Measurements from ENCODE around the gene PRR12. TPM values are rescaled to one million over a fixed set of nuclear protein-coding genes. Genes with fewer than 3 reads are reported as not detected.
A peak's percentile ranks its signal among the peaks of the same experiment; 100 is the strongest.

The PRR12 gene
- total RNA-seq, 1 experiment from 2014 or later: 40.4 TPM

DNA sequence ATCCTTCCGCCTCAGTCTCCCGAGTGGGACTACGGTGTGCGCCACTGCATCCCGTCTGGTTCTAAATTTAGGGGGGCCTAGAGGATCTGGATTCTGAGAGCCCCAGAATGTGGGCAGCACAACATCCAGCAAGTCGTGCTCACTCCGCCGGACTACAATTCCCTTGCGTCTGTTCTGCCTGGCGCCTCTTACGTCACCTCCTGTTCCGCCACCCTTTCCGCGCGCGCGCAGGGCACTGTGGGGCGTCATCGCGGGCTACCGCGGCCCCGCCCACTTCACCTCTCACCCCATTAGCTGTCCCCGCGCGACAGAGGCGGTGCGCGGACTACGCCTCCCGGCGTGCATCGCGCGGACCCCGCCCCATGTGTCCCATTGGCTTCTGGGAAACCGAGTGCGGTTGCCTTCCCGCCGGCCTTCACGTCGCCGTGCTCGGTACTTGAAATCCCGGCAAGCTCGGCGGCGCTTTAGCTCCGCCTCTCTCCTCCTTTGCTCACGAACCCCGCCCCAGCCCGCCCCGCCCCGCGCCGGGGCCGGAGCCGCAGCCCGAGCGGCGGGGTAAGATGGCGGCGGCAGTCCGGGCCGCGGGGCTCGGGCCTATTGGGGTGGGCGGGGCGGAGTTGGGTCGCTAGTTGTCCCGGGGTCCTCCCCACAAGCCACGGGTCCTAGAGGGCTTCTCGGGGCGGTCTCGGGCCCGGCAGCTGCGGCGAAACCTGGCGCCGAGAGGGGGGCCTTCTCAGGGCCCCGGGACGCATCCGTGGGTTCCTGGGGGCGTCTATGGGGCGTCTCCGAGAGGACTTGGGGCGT is 50.9 kb downstream of the PRR12 start, which contains the start of gene SCAF1:
Gene SCAF1, plus strand, starts transcription at position 522 of the 804 bp plus-strand sequence. CDS start 2,818 bp downstream, outside the sequence.
- Histone ChIP-seq H2AFZ (peak within 1 kb of the TSS; percentile 84), H3K4me1 (replicated peaks; ENCODE audit: insufficient read depth) (peaks cover 37% of the 10 kb centered on the region), H3K27ac (peak within 1 kb of the TSS; percentile 100), H3K4me3 (peak within 1 kb of the TSS; percentile 97), H3K4me2 (peak within 1 kb of the TSS; percentile 99), H3K79me2 (ENCODE audit: low read depth) (peaks cover 52% of the 10 kb centered on the region), H3K27me3 (ENCODE audit: insufficient read depth, low read depth) (no peaks in the 10 kb centered on the region), H3F3A (ENCODE audit: insufficient read depth, low read depth) (peaks cover 15% of the 10 kb centered on the region), H3K9me2 (ENCODE audit: insufficient read depth) (no peaks in the 10 kb centered on the region), H4K20me1 (ENCODE audit: insufficient read depth) (peaks cover 21% of the 10 kb centered on the region), H3K36me3 (ENCODE audit: low read depth) (peaks cover 11% of the 10 kb centered on the region), H3K9me3 (ENCODE audit: insufficient read depth, low read depth) (no peaks in the 10 kb centered on the region)
- CTCF ChIA-PET: interaction anchor here (0.6 to 1.1 kb wide), 2 partner anchors 66 to 72 kb away, joined by 3 read pairs; no protein-coding TSS in a partner anchor
- DNase-seq: peak; percentile 96 to 100
- intact Hi-C loops (cut with micrococcal nuclease; ENCODE audit: unreplicated experiment): loop anchor here (1.0 to 10.0 kb wide), 7 partner anchors 22 to 770 kb away; partner anchors contain the start of genes AKT1S1, ALDH16A1, GYS1 and NOSIP
- no TSS peak for BruUV-seq (replicated peaks)
- TF ChIP-seq EZH2 (IDR thresholded peaks at IDR 0.05; ENCODE audit: low read depth): no peak
- TF ChIP-seq, protein P1, sequence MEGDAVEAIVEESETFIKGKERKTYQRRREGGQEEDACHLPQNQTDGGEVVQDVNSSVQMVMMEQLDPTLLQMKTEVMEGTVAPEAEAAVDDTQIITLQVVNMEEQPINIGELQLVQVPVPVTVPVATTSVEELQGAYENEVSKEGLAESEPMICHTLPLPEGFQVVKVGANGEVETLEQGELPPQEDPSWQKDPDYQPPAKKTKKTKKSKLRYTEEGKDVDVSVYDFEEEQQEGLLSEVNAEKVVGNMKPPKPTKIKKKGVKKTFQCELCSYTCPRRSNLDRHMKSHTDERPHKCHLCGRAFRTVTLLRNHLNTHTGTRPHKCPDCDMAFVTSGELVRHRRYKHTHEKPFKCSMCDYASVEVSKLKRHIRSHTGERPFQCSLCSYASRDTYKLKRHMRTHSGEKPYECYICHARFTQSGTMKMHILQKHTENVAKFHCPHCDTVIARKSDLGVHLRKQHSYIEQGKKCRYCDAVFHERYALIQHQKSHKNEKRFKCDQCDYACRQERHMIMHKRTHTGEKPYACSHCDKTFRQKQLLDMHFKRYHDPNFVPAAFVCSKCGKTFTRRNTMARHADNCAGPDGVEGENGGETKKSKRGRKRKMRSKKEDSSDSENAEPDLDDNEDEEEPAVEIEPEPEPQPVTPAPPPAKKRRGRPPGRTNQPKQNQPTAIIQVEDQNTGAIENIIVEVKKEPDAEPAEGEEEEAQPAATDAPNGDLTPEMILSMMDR (conservative IDR thresholded peaks at IDR 0.05): no peak
- POLR2A ChIA-PET (ENCODE audit: unreplicated experiment): interaction anchor here (0.5 to 2.4 kb wide), 17 partner anchors 16 to 1255 kb away, joined by 3 to 25 read pairs (median 5); partner anchors contain the start of genes IRF3 and NOSIP

DNA sequence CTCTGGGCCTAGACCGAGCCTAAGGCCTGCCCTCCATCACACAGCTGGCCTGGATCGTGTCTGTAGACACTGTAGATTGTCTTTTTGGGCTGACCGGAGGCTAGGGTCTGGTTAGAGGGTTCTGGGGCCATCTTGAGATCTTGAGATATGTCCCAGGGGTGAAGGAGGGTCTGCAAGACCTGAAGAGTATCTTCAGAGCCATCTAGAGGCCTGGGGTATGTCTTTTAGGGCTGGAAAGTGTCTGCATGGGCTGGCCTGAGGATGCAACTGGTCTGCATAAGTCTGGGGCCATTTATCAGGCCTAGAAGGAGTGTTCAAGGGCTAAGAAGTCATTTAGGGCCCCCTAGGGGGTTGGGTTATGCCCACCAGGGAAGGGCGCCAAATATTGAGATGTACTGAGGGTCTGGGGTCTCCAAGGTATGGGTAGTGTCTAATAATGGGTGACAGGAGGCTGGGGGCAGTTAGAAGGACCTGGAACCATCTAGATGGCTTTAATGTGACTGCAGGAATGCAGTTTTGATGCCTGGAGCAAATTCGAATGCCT is 51.6 kb downstream of the PRR12 start:
- peak overlapping the region; percentile 84 for H2AFZ ChIP-seq
- peak overlapping the region; percentile 97 for H3K4me3 ChIP-seq
- TF ChIP-seq, protein P1 (conservative IDR thresholded peaks at IDR 0.05): no peak
- no peak for TF ChIP-seq EZH2 (IDR thresholded peaks at IDR 0.05; ENCODE audit: low read depth)
- H3K27ac ChIP-seq: peak overlapping the region; percentile 65
- peaks cover 37% of the 10 kb centered on the region for H3K4me1 ChIP-seq (replicated peaks; ENCODE audit: insufficient read depth)
- no peaks in the 10 kb centered on the region for H3K9me3 ChIP-seq (ENCODE audit: insufficient read depth, low read depth)
- no peaks in the 10 kb centered on the region for H3K27me3 ChIP-seq (ENCODE audit: insufficient read depth, low read depth)
- POLR2A ChIA-PET (ENCODE audit: unreplicated experiment): interaction anchor here (0.6 to 2.4 kb wide), 9 partner anchors 15 to 1254 kb away, joined by 3 to 25 read pairs (median 6); partner anchors contain the start of gene IRF3
- BruUV-seq (replicated peaks): TSS peak; percentile 0
- H3K36me3 ChIP-seq (ENCODE audit: low read depth): peaks cover 11% of the 10 kb centered on the region
- peaks cover 58% of the 10 kb centered on the region for H3K79me2 ChIP-seq (ENCODE audit: low read depth)
- intact Hi-C loops (cut with micrococcal nuclease; ENCODE audit: unreplicated experiment): loop anchor here (1.0 to 10.0 kb wide), 3 partner anchors 22 to 770 kb away; partner anchors contain the start of genes GYS1, PPP1R15A and RUVBL2
- peaks cover 26% of the 10 kb centered on the region for H4K20me1 ChIP-seq (ENCODE audit: insufficient read depth)
- DNase-seq: no peak
- CTCF ChIA-PET: interaction anchor here (1.1 kb wide), 1 partner anchor 72 kb away, joined by 3 read pairs; no protein-coding TSS in a partner anchor
- H3K4me2 ChIP-seq: peak overlapping the region; percentile 99
- H3F3A ChIP-seq (ENCODE audit: insufficient read depth, low read depth): peaks cover 21% of the 10 kb centered on the region
- no peaks in the 10 kb centered on the region for H3K9me2 ChIP-seq (ENCODE audit: insufficient read depth)

DNA sequence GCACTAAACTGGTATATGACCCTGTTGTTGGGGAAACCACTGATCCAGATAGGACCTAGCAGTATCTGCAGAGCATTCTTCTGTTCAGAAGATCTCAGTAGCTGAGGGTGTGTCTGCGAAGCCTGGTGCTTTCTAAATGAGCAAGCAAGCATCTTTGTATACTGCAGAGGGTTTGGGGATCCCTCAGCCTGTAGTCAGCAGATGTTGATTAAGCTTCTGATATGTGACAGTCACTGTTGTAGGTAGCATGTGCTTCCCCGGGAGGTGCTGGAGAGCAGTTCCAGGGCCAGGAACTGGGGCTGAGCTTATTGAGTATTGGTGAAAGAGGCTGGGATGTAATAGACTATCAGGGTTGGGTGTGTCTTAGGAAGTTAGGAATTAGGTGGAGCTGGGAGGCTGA is 52.5 kb downstream of the PRR12 start:
- Histone ChIP-seq H3K9me3 (ENCODE audit: insufficient read depth, low read depth) (no peaks in the 10 kb centered on the region), H3K27me3 (ENCODE audit: insufficient read depth, low read depth) (no peaks in the 10 kb centered on the region), H3K9me2 (ENCODE audit: insufficient read depth) (no peaks in the 10 kb centered on the region), H2AFZ (no peak overlapping the region), H3K4me1 (replicated peaks; ENCODE audit: insufficient read depth) (peaks cover 28% of the 10 kb centered on the region), H3F3A (ENCODE audit: insufficient read depth, low read depth) (peaks cover 24% of the 10 kb centered on the region), H3K4me3 (peak overlapping the region; percentile 97; the same call in 1 of the 2 replicates), H4K20me1 (ENCODE audit: insufficient read depth) (peaks cover 31% of the 10 kb centered on the region), H3K27ac (0 out of 2 replicates have a peak overlapping the region, but pooled peaks have one; percentile 65), H3K4me2 (peak overlapping the region; percentile 99), H3K79me2 (ENCODE audit: low read depth) (peaks cover 63% of the 10 kb centered on the region), H3K36me3 (ENCODE audit: low read depth) (peaks cover 11% of the 10 kb centered on the region)
- no TSS peak for BruUV-seq (replicated peaks)
- TF ChIP-seq EZH2 (IDR thresholded peaks at IDR 0.05; ENCODE audit: low read depth): no peak
- TF ChIP-seq, protein P1 (conservative IDR thresholded peaks at IDR 0.05): no peak
- no peak for DNase-seq
- intact Hi-C loops (cut with micrococcal nuclease; ENCODE audit: unreplicated experiment): loop anchor here (5.0 to 10.0 kb wide), 2 partner anchors 649 to 771 kb away; partner anchors contain the start of genes GYS1, PPP1R15A and RUVBL2
- ChIA-PET POLR2A (ENCODE audit: unreplicated experiment) (no interaction called here), CTCF (no interaction called here)

All from PC-9 (cell line).